ENCODE data around the gene DAGLA. TPM values are rescaled to one million over a fixed set of nuclear protein-coding genes. Genes with fewer than 3 reads are reported as not detected.

The DAGLA gene
- polyA plus RNA-seq, 4 donors = 3.3 to 5.5 (median 4.4) TPM

DNA sequence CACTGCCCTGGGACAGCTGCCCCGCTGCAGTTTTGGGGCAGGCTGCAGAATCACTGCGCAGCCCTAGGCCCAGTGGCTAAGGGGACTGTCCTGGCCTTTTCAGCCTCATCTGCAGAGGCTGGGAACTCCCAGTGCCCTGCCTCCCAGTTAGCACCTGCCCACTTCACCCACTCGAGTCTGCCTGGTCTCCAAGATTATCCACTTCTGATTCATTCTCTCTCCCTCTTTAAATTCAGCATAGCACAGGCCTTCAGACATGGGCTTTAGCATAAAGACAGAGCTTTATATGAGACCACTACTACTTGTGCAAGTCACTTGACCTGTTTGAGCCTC lies 8.9 kb downstream of the DAGLA start:
- no peak for DNase-seq (ENCODE audit: low read depth in 4 of 4, low spot score in 2 of 4)

DNA sequence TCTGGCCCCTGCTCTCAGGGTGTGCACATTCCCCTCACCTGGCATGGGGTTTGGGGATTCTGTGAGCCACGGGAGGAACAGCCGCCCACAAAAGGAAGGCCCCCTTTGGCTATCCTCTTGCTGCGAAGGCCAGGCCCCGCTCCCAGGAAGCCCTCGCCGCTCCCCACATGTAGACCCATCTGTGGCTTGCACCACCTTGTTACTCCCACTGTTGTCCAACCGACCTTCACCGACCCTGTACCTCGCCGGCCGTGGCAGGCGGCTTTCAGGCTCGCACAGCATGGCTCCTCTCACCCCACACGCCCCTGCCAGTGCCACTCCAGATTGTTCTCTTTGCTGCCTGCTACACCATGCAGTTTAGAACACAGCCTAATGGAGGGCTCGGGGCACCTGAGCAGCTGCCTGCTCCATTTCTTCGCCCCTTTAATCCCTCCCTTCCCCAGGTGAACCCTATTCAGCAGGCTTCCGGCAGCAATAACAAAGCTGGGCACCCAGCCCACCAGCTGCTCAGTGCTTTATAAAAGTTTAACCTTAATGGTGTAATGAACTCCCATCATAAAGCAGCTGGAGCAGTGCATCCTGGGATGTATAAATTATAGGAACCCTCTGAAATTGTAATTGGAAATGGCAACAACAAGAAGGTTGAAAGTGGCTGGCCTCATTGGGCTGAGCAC lies 10.7 kb downstream of the DAGLA start:
- DNase-seq (ENCODE audit: low read depth in 4 of 4, low spot score in 2 of 4) = no peak

DNA sequence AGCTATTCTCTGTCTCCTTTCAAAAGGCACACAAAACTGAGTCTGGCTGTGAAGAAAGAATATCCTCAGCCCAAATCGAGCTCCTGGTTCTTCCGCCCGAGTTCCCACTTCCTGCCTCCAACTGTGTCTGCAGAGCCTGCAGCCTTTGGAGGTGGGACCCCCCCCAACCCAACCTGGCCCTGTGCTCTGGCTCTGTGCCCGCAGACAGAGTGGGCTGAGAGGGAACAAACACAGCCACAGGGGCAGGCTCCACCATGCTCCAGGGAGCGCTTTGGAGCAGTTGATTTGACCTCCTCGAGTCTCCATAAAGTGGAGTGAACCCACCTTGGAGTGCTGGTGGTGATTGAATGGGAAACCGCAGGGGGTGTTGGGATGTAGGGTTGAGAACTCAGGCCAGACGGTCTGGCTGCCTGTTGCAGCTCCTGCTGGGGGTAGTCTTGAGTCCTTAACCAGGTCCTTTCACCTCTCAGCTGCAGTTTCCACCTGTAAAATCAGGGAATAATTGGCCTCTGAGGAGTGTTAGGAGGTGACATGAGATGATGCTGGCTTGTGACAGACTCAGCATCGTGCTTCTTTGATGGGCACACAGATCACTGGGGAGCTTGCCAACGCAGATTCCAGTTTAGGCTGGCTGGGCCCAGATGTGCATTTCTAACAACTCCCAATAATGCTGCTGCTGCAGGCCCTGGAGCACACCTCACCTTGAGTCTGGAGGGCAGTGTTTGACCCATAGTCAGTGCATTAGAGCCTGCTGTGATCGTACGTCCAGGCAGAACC lies 11.4 kb downstream of the DAGLA start:
- no peak for DNase-seq (ENCODE audit: low read depth in 4 of 4, low spot score in 2 of 4)

DNA sequence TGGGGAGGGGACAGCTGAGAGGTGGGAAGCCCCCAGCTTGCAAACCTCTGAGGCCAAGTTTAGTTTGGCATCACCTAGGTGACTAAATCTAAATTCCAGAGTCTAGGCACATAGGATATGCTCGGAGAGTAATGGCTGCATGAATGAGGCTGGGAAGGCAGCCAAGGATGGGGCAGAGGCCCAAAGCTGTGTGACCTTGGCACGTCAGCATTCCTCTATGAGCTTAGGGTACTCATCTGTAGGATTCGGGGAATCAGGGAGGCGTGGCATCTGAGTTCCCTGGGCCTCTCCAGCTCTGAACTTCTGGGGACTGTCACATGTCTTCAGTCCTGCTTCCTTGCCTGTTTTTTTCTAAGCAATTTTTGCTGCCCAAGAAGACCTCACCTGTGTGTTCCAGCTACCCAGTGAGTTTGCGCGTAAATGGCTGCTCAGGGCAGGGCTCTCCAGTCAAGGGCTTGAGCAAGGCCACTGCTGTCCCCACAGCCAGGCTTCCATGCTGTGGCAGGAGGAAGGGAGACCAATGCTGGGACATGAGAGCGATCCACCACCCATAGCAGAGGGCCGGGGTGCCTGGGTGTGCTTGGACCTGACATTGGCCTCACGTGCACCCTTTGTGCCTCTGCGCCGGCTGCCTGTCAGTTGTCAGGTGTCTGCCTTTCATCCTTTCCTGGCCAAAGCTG lies 13.9 kb downstream of the DAGLA start:
- no peak for DNase-seq (ENCODE audit: low read depth in 4 of 4, low spot score in 2 of 4)

DNA sequence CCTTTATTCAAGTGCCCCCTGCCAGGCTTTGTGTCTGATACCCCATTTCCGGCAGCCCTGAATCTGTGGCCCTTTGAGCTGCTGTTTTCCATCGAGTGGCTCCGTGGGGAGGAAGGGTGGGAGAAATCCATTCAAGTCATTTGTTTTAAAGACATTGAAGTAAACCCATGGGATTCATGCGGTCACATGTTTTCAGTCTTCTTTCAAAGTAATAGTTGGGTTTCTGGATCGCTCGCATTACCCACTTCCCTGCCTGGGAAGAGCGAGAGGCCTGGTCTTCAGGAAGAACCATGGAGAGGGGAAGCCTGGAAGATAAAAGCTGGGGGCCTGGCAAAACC lies 14.4 kb downstream of the DAGLA start:
- no peak for DNase-seq (ENCODE audit: low read depth in 4 of 4, low spot score in 2 of 4)

DNA sequence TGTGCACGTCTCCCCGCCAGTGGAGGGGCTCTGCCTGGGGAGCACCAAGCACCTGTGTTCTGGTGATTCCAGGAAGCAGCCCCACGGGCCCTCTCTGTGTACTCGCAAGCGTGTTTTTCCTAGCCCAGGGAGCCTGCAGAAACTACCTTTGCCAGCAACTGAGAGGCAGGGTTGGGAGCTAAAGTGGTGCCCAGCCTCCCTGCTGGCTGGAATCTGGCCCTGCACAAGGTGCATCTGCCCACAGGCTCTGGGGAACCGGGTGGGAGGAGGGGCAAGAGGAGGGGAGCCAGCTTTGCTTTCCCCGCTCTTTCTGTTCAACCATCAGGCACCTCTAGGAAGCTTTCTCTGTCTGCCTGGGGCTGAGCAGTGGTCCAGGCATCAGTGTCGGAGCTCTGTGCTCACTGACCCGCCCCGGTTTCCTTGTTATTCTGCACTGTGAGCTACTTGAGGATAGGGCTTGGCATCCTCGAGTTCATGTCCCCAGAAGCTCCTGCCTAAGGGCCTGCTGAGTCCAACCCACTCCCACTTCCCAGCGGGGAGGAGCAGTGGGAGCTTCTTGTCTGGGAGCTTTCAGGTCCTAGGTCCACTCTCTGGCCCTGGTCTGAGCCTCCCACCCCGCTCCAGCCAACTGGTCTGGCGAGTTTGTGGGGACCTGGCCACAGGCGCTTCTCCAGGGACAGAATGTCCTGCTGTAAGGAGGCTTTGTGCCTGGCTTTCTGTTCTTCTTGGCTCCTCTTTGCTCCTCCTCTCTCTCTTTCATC lies 14.9 kb downstream of the DAGLA start:
- DNase-seq (ENCODE audit: low read depth in 4 of 4, low spot score in 2 of 4) = no peak

DNA sequence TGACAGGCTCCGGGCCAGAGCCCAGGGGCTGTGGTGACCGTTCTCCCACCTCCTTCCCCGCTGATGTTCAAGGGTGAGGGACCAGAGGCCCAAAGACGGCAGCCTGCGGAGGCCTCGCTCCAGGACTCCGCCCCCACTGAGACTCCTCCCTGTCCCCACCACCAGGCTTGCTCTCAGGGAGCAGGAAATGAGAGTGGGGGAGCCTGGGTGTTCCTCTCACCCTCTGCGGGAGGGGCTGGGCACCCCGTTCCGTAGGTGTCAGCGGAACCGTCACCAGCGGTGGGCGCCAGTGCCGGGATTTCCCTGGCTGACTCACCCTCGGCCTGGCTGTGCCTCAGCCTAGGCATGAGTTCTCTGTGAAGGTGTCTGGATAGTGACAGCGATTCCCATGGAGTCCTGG lies 15.7 kb downstream of the DAGLA start:
- DNase-seq (ENCODE audit: low read depth in 4 of 4, low spot score in 2 of 4) = no peak

DNA sequence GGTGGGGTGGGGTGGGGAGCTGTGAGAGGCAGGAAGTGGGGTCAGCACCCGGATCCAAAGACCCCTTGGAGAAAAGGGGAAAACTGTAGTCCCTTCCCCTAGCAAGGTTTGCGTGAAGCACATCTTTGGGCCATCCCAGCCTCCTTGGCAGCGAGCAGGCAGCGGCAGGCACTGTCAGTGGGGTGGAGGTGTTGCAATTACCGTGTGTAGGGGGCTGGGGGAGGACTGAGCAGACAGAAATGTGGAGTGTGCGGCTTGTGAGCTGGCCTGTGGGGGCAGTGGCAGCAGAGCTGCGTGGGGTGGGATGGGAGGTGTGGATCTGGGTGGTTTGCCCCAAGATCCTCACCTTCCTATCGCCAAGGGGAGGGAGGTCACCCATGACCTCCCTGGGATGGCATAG lies 16.4 kb downstream of the DAGLA start:
- no peak for DNase-seq (ENCODE audit: low read depth in 4 of 4, low spot score in 2 of 4)

DNA sequence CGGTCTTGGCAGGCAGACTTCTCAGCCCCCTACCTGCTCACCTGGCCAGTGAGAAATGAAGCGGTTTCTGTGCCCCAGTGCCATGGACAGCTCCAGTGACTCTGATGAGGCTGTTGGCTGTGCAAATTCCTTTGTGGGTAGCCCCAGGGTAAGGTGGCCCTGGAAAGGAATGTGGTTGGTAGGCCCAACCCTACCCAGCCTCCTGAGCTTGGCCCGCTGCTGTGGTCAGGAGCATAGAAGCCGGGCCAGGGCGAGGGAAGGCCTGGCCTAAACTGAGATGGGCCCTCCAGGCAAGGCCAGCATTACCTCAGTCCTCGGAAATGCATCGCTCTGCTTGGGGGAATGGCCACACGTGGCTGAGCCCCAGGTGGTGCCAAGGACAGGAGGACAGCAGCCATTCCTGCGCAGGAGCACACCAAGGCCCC lies 16.9 kb downstream of the DAGLA start:
- no peak for DNase-seq (ENCODE audit: low read depth in 4 of 4, low spot score in 2 of 4)

DNA sequence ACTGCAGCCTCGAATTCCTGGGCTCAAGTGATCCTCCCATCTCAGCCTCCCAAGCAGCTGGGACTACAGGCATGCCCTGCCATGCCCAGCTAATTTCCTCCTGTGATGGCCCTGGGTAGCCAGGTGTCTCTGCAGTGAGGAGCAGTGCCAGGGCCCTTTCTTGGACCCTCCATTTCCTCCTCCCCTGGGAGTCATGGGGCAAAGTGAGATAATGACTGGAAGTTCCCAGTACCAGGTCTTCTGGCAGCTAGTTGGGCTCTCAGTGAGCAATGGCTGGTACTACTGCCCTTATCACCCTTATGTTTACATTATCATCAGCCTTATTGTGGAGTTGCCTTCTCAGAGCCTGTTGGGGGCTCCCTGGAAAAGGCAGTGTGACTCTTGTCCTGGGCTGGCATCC lies 17.6 kb downstream of the DAGLA start:
- no peak for DNase-seq (ENCODE audit: low read depth in 4 of 4, low spot score in 2 of 4)

DNA sequence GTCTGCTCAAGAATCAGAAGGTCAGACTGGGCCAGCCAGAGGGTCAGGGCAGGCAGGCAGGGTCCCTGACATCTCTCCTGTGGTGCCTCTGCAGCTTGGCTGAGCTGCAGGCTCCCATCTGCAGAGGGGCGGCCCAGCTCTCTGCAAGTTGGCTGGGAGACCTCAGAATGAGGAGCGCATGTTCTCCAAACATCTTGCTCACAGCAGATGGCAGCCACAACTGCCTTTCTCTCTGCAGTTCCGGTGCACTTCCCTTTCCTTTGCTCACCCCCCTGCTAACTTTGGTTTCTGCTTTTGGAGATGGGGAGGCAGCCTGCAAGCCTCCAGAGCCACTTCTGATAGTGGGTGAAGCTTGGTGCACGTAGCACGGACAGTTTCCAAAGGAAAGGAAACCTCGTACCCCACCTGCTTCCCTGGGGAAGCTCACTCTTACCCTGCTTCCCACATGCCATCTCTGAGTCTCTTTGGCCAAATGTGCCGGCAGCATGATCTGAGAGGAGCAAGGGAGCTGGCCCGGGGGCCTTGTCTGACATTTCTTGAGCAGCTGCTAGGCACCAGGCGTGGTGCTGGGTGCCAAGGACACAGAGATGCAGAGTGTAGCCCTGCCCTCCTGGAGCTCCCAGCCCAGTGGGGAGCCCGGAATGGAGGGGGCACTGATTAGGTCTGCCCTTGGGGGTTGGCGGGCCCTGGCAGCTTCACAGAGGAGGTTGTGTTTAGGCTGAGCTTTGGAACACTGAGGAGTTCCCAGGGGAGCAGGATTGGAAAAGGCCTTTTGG lies 18.2 kb downstream of the DAGLA start:
- no peak for DNase-seq (ENCODE audit: low read depth in 4 of 4, low spot score in 2 of 4)

DNA sequence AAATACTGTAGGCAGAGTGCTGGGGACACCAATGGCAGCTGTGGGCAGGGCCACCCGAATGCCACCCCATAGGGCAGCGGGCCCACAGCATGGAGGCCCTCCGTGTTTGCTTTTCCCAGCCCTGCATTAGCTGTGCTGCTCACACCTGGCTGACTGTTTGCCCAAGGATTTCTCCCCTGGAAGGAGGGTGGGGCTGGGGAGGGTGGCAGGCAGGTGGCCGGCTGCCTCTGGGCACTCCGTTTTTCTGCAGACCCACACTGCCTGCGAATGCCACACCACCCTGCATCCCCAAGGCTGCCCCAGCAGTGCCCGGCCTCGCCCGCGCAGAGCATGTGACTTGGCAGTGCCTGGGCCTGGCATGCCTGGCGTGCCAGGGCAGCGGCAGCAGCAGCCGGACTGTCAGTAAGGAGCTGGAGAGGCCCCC lies 19.6 kb downstream of the DAGLA start:
- DNase-seq (ENCODE audit: low read depth in 4 of 4, low spot score in 2 of 4) = no peak

DNA sequence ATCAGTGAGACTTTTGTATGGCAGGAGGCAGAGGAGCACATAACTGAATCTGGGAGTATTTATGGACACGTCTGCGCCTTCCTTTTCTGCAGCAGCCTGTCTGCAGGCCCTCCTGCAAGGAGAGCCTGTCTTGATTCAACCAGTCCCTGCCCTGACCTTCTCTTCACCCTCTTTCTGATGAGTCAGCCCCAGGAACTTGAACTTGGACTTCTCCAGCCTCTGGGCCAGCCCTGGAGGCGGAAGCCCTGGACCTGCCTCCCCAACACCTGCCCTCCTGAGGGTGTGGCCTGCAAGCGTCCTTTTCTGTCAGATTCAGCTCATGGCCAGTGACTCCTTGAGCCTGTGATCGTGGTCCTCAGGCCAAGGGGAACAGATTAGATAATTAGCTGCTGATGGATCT lies 20.0 kb downstream of the DAGLA start:
- DNase-seq (ENCODE audit: low read depth in 4 of 4, low spot score in 2 of 4) = no peak

DNA sequence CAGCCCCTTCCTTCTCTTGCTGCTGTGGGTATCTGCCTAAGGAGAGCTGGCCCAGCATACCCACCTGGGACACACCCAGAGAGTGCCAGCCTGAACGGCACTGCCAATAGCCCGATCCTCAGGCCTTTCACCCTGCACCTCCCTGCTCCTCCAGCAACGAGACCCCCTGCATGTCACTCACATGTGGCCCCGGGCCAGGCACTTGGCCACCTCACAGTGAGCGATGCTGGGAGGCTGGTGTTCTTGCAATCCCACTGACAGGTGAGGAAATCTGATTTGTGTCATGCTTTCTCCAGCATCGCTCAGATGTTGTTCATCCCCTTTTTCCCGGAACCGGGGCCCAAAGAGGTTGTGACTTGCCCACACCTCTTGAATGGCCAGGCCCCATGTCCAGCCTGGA lies 20.5 kb downstream of the DAGLA start:
- DNase-seq (ENCODE audit: low read depth in 4 of 4, low spot score in 2 of 4) = no peak

DNA sequence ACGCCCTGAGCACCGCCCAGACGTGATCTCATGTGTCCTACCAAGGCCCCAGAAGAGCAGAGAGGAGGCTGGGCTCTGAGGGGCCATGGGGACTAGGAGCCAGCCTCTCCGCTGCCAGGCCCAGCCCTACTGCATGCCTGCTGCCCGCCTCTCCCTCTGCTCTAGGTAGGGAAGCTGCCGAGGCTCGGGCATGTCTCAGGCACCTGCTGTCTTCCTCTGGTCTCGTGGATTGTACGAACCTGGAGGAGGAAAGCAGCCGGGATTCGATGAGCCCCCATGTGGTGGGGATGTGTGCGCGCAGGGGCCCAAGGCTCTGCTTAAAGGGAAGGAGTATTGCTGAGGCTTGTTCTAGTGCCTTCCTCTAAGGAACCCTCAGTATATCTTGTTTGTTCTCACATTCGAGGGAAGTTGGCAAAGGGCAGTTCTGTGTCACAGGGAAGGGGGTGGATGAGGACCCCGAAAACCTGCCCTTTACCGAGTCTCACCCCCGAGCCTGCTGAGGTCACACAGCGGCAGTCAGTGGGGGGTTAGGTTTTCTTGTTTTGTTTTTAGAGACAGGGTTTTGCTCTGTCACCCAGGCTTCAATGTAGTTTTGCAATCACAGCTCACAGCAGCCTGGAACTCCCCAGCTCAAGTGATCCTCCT lies 21.2 kb downstream of the DAGLA start:
- no peak for DNase-seq (ENCODE audit: low read depth in 4 of 4, low spot score in 2 of 4)

DNA sequence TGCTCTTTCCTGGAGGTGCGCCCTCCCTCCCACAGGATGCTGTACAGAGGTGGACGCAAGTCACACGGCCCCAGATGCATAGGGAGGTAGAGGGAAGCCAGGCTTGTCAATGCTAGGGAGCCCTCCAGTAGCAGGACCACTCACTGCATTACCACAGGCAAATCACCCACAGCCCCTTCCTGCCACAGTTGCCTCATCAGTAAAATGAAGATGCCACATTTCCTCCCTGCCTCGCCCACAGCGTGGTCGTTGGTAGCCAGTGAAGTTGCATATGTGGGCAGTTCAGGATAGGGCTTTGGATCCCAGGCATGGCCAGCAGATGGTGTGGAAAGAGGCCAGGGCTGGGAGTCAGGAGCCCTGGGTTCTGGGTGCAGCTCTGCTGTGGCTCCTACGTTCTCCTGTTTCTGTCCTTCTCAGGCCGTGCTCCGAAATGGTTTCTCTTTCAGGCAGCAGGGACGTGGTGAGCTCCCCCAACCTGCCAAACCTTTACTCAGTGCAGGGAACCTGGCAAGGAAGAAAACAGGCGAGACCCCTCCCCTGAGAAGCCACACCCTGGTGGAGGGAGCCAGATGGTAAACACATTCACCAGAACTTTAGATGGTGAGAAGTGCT lies 22.6 kb downstream of the DAGLA start:
- no peak for DNase-seq (ENCODE audit: low read depth in 4 of 4, low spot score in 2 of 4)

DNA sequence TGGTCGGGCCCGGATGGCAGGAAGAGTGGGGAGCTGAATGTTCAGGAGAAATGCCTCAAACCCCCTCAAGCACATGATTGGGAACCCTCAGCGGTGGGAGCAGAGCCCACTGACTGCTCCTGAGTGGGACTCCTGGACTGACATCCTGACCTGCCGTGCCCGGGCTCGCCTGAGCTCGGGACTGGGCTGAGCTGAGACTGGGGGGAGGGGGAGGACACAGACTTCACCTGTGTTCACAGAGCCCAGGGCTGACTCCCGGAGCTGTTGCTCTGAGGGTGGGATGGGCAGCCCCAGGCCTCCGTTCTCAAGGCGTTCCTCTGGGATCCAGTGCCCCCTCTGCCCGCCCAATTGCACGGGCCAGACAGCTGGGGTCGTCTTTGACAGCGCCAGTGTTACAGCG lies 24.6 kb downstream of the DAGLA start:
- no peak for DNase-seq (ENCODE audit: low read depth in 4 of 4, low spot score in 2 of 4)

DNA sequence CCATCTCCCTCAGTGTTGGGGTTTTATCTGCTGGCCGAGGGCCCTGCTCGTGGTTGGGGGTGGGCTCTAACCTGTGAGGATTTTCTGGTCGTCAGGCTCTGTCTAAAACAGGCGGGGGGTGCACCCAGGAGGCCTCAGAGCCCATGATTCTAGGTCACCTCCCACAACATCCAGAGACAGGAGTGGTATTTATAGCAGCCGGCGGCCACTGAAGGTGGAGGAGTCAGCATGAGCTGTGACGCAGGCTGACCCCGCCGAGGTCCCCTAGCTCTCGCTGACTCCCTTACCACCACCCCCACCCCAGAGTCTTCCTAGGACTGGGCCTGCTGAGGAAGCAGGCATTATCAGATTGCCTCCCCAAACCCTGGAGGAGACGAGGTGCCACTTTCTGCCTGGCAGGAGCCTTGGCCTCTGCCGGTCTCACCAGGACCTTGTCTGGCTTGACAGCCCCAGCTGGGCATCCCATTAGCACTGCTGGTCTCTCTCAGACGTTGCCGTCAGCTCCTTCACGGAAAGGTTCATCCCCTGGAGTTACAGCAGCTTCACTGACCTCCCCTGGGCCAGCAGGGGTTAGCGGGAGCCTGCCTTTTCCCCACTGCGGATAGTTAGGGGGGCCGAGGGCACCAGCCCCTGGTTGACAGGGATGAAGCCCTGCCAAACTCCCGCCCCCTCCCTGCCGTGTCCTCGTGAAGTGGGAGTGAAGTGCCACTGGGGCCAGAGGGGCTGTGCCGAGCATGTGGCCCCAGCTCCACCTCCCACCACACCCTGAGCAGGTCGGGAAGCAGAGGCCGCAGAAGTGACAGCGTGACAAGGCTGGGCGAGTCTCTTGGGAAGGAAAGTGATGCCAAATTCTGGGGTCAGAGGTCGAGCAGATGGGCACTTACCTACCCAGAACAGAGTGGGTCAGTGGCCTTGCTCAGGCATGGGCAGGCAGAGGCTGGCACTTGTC lies 26.5 kb downstream of the DAGLA start:
- DNase-seq (ENCODE audit: low read depth in 4 of 4, low spot score in 2 of 4) = no peak

DNA sequence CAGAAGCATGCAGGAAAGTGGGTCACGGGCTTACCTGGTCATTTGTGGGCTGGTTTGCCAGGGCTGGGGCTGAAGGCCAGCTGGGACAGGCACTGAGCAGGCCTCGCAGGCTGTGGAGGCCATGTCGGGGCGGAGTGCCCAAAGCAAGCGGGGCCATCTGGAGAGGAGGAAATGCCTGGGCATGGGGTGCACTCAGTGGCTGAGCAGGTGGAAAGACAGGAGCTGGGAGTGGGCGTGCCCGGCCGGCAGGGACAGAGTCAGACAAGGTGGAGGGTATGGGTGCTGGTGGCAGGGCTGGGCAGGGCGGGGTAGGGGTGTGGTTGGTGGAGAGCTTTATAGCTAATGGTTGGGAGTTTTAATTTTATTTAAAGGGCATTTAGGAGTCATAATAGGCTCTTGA lies 27.4 kb downstream of the DAGLA start:
- no peak for DNase-seq (ENCODE audit: low read depth in 4 of 4, low spot score in 2 of 4)
